KMS-11 (cell line): Measurements from ENCODE around the gene DUSP8.

Source experiments
- H2AFZ ChIP-seq: fragments of 200-600 bp; sonication (generic); 2 replicates; pipeline ENCODE4 v1.6.1; 2016; ENCODE audit warnings: antibody characterized with exemption, mixed run types, low read depth
- H3K27ac ChIP-seq: fragments of 200-600 bp; sonication (generic); 2 replicates; pipeline ENCODE4 v1.6.1; 2016; ENCODE audit warnings: mild to moderate bottlenecking, mixed run types
- H3K27me3 ChIP-seq: fragments of 200-600 bp; sonication (generic); 2 replicates; pipeline ENCODE4 v1.6.1; 2017; ENCODE audit warnings: mild to moderate bottlenecking, low read depth, mixed run types, moderate library complexity; ENCODE audit not compliant: insufficient read depth
- H3K36me3 ChIP-seq: fragments of 200-600 bp; sonication (generic); 2 replicates; pipeline ENCODE4 v1.6.1; 2017; ENCODE audit warnings: mild to moderate bottlenecking, mixed run types; ENCODE audit not compliant: insufficient read depth
- H3K4me1 ChIP-seq: fragments of 200-600 bp; sonication (generic); 2 replicates; pipeline ENCODE4 v1.6.1; 2016; ENCODE audit warnings: mild to moderate bottlenecking, low read depth, mixed run types; ENCODE audit not compliant: poor library complexity, severe bottlenecking
- H3K4me2 ChIP-seq: fragments of 200-600 bp; sonication (generic); 2 replicates; pipeline ENCODE4 v1.7.0; 2016; ENCODE audit warnings: mild to moderate bottlenecking, mixed run types
- H3K4me3 ChIP-seq: fragments of 200-600 bp; sonication (generic); IDR thresholded peaks from 2 replicates; pipeline ENCODE4 v1.6.1; 2017; ENCODE audit warnings: low read depth, low read length, mixed read lengths; ENCODE audit not compliant: insufficient read depth
- H3K79me2 ChIP-seq: fragments of 200-600 bp; sonication (generic); 2 replicates; pipeline ENCODE4 v1.6.1; 2016; ENCODE audit warnings: low read depth, mixed run types; ENCODE audit not compliant: insufficient read depth
- H3K9ac ChIP-seq: fragments of 200-600 bp; sonication (generic); 2 replicates; pipeline ENCODE4 v1.6.1; 2016; ENCODE audit warnings: mild to moderate bottlenecking, mixed run types
- H4K20me1 ChIP-seq: fragments of 200-600 bp; sonication (generic); 2 replicates; pipeline ENCODE4 v1.6.1; 2016; ENCODE audit warnings: mild to moderate bottlenecking, mixed run types; ENCODE audit not compliant: insufficient read depth
- TF ChIP-seq, protein P1 (sequence below): fragments of 200-600 bp; sonication (generic); conservative IDR thresholded peaks from 2 replicates; pipeline ENCODE4 v1.6.1; 2017; ENCODE audit warnings: low read depth, mild to moderate bottlenecking, antibody characterized with exemption, low read length, moderate library complexity, mixed read lengths

DUSP8 gene

DNA sequence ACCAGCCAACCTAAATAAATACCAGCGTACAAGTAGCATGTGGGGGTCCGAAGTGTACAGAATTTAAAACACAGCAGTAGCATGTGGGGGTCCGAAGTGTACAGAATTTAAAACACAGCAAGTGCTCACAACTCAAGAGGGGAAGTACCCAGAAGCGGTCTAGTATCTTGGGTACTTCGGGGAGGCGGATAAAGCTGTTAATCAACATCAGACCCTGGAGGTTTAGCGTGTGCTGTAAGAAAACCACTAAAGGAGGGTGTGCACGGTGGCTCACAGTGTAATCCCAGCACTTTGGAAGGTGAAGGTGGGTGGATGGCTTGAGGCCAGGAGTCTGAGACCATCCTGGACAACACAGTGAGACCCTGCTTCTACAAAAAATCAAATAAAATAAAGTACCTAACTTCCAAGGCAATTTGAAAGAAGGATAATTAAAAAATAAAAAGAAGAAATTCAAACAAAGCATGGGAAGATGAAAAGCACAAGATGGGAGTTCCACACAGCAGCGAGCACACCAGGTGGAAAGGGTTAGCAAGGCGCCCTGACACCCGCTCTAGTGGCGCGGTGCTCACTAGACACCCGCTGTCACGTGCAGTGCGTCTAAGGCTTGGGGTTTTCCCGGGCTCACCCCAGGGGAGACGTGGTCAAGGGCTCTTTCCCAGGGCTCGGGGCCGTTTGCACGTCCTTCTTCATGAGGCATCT, 50.5 kb downstream of the DUSP8 start:
- Histone ChIP-seq H4K20me1 (no peaks in the 10 kb centered on the region), H3K27ac (no peak overlapping the region), H3K4me3 (no peak overlapping the region), H3K4me2 (no peak overlapping the region), H3K4me1 (no peaks in the 10 kb centered on the region), H3K36me3 (no peaks in the 10 kb centered on the region), H3K27me3 (no peaks in the 10 kb centered on the region), H3K79me2 (no peaks in the 10 kb centered on the region), H2AFZ (no peak overlapping the region), H3K9ac (no peak overlapping the region)
- TF ChIP-seq, protein P1, sequence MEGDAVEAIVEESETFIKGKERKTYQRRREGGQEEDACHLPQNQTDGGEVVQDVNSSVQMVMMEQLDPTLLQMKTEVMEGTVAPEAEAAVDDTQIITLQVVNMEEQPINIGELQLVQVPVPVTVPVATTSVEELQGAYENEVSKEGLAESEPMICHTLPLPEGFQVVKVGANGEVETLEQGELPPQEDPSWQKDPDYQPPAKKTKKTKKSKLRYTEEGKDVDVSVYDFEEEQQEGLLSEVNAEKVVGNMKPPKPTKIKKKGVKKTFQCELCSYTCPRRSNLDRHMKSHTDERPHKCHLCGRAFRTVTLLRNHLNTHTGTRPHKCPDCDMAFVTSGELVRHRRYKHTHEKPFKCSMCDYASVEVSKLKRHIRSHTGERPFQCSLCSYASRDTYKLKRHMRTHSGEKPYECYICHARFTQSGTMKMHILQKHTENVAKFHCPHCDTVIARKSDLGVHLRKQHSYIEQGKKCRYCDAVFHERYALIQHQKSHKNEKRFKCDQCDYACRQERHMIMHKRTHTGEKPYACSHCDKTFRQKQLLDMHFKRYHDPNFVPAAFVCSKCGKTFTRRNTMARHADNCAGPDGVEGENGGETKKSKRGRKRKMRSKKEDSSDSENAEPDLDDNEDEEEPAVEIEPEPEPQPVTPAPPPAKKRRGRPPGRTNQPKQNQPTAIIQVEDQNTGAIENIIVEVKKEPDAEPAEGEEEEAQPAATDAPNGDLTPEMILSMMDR, result no peak

DNA sequence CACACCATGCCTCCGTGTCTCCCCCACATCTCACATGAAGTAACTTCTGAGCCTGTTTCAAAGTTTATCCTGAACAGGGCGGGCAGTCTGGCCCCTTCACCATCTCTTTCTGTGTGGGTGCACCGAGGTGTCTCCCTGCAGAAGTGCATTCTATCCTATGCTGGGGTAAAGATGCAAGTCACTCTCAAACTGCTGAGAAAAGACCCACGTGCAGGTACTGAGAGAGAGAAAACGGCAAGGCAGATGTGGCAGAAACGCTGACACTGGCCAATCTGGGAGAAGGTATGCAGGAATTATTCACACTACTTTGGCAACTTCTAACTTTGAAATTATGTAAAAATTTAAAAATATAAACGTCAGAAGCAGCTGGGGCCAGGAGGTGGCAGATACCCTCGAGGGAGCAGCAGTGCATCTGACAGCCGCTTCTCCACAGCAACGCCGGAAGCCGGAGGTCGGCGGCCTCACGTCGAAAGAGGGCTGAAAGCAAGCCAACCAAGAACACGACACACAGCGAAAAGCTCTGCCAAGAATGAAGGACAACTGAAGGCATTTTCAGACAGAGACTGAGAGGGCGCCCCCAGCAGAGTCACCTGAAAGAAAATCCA, 51.3 kb downstream of the DUSP8 start:
- no peak overlapping the region for H3K4me2 ChIP-seq
- H3K79me2 ChIP-seq, result no peaks in the 10 kb centered on the region
- H3K4me1 ChIP-seq, result no peaks in the 10 kb centered on the region

DNA sequence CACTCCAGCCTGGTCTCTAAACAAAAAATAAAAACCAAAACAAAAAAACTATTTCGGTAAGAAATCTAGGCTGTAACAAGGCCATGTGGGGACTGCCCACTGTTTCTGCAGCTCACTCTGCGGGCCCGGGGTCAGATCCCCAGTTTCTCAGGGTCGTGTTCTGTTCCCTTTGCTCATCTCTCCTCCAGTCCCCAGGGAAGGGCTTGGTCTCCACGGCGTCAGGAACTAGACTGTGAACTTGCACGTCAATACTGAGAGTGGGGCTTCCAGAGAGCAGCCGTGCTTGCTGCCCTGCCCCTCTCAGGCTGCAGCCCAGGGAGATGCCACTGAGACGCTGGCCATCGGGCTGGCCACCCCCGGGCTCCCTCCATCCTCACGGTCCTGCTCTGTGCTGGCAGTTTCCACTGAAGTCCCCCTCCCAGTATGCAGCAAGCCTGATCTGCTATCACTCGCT, 51.8 kb downstream of the DUSP8 start:
- Histone ChIP-seq H3K4me3 (no peak overlapping the region), H4K20me1 (no peaks in the 10 kb centered on the region), H3K27me3 (no peaks in the 10 kb centered on the region), H3K4me1 (no peaks in the 10 kb centered on the region), H3K36me3 (no peaks in the 10 kb centered on the region), H3K9ac (no peak overlapping the region), H3K27ac (no peak overlapping the region), H3K4me2 (no peak overlapping the region), H2AFZ (no peak overlapping the region), H3K79me2 (no peaks in the 10 kb centered on the region)
- TF ChIP-seq, protein P1, result no peak

More for the DNA sequence above, 51.3 kb downstream of the DUSP8 start:
- Histone ChIP-seq H4K20me1 (no peaks in the 10 kb centered on the region), H3K27ac (no peak overlapping the region), H3K4me3 (no peak overlapping the region), H3K9ac (no peak overlapping the region), H3K36me3 (no peaks in the 10 kb centered on the region), H2AFZ (no peak overlapping the region), H3K27me3 (no peaks in the 10 kb centered on the region)
- TF ChIP-seq, protein P1, result no peak

DNA sequence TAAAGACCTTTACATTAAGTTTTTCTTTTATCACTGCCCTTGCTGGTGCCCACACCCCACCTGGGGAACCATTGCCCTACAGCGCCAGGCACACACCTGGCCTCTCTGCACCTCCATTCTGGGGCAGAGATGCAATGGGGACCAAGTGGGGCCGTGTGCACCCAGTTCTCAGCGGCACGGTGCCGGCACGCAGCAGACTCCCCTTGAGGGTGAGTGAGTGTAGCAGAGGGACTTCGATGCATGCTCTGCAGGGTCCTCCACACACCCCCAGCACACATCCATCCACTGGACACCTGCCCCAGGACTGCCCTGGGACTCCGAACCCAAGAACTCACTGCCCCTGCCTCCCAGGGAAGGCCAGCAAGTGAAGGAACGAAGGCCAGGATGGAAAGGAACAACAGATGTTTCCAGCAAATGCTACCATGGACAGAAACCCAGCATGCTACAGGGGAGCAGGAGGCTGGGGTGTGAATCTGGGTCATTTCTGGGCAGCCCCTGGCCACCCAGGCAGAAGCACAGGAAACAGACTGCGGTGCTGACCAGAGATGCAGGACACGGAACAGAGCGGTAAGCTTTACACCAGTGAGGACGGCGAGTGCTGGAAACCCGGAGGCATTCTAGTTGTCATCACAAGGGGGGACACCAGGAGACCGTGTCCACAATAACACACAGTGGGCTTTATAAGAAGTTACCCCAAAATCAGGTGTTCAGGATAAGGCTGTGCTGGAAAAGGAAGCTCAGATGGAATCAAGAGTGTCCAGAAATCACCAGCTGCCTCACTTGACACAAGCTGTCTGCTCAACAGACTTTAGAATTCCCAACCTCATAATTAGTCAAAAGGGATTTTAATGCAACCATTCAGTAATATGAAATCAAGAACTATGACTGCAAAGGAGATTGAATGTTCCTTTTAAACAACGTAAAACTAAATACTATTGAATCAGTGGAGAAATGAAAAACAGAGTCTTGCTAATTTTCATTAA, 52.8 kb downstream of the DUSP8 start:
- no peaks in the 10 kb centered on the region for H3K4me1 ChIP-seq
- H2AFZ ChIP-seq, result no peak overlapping the region
- H3K4me3 ChIP-seq, result no peak overlapping the region
- no peaks in the 10 kb centered on the region for H4K20me1 ChIP-seq
- H3K79me2 ChIP-seq, result no peaks in the 10 kb centered on the region
- H3K4me2 ChIP-seq, result no peak overlapping the region
- TF ChIP-seq, protein P1, result no peak
- no peak overlapping the region for H3K27ac ChIP-seq
- H3K36me3 ChIP-seq, result no peaks in the 10 kb centered on the region
- H3K27me3 ChIP-seq, result no peaks in the 10 kb centered on the region
- no peak overlapping the region for H3K9ac ChIP-seq
